Measurements from ENCODE around the gene TMEM97.

The TMEM97 gene

DNA sequence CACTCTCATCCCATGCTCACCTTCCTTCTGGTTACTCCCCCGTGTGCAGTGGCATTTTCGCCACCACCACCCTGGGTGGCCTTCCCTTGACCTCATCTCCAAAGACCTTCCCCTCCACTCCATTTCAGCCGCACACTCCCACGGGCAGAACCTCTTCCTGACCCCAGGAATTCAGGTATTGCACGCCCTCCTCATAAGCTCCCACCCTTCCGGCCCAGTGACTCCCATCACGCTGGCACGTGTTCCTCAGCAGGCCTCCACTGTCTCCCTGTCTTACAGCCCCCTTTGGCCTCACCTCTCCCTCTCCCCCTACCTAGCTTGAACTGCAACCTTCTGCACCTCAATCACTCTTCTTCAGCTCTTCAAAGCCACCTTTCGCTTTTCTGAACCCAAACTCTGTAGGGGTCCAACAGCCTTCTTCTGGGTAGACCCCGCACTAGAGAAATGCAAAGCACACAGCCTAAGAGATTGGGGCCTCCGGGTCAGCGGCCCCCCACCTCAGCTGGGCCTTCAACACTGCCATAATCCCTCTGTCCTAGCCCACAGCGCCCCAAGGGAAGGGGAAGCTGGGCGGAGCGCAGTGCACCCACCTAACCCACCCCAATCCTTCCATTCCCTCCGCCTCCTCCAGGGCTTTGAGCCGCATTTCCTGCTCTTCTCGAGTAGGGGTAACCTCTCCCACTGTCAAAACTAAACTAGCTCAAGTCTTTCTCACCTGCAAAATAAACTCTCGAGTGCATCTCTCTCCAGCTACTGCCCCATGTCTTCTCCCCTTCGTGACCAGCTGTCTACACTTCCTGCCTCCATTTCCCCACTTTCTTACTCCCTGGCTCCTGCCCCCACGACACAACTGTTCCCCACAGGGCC is 1.7 kb upstream of the TMEM97 start:
- DNase-seq = no peak

DNA sequence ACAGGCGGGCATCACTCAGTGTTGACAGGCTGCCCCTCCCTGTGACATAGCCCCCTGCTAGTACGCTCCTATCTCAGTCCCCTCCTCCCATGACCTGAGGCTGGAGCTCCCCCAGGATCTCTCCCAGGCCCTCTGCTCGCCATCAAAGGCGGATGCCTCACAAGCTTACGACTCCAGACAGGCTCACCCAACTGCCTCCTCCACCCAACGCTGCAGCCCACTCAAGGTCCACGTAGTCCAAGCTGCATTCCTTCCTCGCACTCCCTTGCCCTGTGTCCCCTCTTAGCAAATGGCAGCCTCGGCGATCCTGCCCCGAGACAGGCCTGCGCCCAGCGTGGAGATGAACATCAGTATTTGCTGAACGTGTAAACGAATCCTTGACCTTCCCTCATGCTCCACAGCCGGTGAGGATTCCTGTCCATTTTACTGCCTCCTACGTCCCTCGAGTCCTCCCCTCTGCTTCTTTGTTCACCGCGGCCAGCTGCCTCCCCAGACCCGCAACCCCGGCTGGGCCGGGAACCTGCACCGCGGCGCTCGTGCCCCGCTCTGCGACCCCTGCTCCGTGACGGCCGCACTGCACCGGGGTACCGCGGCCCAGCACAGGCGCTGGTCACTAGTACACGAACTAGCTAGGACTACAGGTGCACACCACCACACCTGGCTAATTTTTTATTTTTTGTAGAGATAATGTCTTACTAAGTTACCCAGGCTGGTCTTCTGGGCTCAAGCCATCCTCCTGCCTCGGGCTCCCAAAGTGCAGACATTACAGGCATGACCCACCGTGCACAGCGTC is 838 bp upstream of the TMEM97 start:
- no peak for DNase-seq

DNA sequence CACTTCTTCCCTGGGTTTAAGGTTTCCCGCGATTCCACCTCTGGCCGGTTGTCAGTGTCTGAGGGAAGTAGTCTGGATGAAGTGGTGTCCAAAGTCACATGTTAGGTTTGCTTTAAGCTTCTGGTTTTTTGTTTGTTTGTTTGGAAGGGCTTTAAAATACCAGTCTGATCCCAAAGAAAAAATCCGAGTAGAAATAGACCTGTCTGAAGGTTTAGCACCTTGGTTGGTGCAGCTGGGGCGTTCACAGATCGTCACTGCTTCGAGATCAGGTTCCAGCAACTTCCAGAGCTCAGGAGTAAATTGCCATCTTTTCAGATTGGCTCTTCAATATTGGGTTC is 567 bp downstream of the TMEM97 start:
- DNase-seq = no peak

DNA sequence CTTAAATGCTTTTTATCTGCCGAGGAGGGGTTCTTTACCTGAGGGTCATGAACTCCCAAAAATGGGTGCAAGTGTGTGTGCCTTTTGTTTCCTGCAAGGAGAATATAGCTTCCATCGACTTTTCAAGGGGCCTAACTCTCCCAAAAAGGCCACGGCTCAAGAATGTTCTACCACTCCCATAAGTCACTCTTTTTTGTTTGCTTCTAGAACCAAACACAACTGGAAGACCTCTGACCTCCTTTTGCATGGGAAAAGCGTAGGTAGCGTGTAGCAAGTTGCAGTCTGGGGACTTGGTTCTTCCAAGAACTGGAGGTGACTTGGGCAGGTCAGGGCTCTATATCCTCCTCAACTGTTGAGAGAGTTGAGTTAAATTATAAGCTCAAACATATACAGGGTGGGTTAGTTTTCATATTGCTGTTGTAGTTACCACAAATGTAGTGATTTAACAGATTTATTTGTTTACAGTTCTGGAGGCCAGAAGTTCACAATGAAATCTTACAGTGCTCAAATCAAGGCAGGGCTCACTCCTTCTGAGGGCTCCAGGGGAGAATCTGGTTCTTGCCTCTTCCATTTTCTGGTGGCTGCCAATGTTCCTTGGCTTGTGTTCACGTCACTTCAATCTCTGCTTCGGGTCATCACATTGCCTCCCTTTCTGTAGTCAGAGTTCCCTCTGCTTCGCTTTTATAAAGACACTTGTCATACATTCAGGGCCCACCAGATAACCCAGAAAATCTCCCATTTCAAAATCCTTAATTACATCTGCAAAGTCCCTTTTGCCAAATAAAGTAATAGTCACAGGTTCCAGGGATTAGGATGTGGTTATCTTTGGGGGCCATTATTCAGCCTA is 1.4 kb downstream of the TMEM97 start:
- DNase-seq = no peak

DNA sequence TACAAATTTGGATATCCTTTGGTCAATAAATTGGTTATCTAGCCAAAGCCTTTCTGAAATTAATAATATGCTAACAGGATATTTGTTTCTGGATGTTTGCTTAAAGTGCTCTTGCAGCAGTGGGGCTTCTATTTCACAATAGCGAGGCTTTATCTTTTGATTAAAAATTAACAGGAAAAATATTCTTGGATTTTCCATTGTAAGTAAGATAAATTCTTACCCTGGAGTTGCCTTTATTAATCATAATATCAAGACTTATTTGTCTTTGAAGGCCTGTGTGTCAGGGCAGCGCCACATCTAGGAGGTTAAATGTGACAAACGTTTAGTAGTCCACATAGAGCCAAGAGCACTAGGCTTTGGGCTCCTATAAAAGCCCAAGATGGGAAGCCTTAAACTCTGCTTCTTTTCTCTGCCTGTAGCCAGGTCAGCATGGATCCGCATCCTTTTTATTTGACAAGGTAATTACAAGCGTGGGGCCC is 5.3 kb downstream of the TMEM97 start:
- DNase-seq = no peak

DNA sequence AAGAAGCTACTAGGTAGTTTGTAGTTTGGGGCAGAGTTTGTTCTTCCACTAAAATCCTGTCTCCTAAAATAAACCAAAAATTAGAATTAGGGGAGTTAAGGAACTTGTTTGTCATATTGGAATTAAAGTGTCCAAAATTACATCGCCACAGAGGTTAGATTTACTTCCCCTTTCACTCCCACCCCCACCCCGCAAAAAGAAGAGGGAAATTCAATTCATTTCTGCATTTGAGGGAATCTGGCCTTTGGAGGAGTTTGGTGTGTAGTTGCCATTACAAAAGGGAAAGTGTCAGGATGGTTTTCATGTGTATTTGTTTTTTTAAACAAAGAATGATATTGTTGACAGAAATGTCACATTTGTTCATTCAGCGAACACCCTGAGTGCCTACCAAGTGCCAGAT is 5.8 kb downstream of the TMEM97 start:
- DNase-seq = no peak

DNA sequence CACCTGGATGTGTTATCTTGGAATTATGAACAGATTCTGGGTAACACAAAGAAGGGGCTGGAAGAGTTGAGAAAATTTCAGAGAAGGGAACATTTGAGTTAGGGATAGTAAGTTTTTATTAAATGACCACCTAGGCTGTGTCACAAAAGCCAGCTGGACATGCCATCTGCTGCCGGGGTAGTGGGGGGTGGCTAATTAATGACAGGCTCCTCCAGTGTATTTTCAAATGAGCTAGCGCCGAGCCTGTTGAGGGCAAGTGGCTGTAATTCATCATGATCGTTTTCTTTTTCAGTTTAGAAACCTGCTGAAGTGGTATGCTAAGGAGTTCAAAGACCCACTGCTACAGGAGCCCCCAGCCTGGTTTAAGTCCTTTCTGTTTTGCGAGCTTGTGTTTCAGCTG is 6.2 kb downstream of the TMEM97 start:
- no peak for DNase-seq

DNA sequence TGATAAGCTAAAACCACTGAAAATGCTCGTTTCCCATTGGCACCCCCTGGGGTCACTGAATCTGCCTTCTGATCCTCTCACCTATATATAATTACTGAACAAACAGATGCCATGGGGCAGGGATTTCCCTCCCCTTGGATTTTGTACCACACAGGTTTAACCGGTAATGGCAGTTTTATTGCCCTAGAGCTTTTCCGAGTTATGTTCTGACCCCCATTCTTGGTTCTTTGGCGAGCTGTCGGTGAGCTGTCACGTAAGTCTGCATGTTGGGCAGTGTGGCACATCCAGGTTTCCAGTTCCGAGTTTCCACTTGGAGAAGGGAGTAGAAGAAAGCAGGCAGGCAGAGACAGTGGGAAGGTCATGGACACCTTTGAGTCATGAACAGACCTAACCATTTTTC is 7.1 kb downstream of the TMEM97 start:
- DNase-seq = no peak

DNA sequence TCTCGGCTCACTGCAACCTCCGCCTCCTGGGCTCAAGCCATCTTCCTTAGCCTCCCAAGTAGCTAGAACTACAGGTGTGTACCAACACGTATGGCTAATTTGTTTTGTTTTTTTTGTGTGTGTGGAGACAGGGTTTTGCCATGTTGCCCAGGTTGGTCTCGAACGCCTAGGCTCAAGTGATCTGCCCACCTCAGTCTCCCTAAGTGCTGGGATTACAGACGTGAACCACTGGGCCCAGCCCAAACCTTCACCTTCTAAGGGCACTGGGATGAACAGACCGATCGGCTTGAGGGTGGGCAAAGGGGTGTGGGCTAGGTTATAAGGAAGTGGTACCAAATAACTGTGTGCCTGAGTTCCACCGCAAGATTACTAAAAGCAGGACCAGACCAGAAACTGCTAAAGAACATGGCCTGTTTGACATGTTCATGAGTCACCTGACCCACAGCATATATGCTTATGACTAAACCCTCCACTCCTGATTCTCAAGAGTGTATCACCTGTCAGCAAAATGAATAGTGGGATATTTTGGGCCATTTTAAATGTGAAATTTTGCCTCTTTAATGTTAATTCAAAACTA is 8.1 kb downstream of the TMEM97 start:
- DNase-seq = no peak

DNA sequence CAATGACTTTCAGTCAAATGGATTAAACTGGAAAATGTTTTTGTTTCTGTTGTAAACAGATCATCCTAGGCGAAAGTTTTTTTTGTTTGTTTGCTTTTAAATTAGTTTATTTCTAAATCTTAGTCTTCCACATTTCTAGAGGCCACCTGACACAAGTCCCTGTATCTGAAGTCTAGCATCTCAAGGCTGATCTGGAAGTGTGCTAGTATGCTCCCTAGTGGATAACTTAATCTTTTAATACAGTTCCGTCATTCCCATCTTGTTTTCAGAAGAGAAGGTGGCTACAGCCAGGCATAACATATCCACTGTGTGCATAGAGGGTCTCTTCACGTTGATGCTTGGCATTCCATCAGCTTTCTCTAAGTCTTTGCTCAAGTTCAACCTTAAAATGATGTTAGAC is 8.7 kb downstream of the TMEM97 start:
- DNase-seq = no peak

DNA sequence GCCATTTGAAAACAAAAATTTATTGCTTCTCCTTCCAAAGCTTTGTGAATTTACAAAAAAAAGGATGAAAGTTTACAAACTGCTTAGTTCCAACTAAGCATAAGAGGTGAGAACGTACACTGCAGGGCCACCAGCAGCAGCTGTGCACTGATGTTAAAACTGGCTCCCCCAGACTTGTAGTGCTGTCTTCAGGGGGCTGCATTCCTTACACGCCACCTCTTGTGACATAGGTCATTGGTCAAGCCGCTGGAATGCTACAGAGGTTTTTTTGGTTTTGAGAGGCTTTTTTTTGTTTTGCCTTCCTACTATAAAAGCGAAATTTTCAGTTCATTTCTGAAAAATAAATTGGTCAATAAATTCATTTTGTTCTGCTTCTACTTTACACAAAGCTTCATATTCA is 9.3 kb downstream of the TMEM97 start:
- peak; percentile 45 for DNase-seq

DNA sequence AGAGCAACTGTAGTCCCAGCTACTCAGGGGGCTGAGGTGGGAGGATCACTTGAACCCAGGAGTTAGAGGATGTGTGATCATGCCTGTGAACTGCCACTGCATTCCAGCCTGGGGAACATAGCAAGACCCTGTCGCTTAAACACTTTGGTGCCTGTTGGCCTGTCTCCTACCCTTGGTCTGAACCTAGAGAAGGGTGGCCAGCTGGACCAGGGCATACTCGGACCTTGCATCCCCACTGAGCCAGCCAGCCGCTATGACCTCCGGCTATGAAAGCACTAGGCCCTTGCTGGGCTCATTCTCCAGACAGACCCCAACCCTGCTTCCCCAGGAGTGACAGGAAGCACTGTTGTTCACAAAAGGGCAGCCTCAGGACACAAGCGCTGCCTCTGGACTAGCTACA is 11.7 kb downstream of the TMEM97 start:
- no peak for DNase-seq

DNA sequence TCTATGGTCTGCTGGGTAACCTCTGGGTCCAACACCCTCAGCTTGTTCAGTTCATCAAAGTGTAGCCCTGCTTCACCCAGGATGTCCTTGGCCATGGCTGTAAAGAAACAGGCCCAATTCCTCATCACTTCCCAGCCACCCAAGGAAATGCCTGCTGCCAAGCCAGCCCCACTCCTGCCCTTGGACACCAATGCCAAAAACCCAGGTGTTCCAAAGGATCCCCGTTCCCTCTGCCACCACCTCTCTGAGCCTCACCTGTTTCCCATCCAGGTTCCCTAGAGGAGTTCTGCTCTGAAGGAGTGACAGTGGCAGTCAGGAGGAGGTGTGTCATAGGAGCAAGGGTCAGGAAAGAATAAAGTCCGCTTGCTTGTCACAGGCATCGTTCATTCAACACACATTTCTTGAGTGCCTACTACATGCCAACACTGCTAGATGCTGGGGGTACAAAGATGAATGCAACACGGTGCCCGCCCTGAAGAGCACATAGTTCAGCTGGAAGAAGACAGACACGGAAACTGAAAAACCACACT is 13.0 kb downstream of the TMEM97 start:
- DNase-seq = no peak

DNA sequence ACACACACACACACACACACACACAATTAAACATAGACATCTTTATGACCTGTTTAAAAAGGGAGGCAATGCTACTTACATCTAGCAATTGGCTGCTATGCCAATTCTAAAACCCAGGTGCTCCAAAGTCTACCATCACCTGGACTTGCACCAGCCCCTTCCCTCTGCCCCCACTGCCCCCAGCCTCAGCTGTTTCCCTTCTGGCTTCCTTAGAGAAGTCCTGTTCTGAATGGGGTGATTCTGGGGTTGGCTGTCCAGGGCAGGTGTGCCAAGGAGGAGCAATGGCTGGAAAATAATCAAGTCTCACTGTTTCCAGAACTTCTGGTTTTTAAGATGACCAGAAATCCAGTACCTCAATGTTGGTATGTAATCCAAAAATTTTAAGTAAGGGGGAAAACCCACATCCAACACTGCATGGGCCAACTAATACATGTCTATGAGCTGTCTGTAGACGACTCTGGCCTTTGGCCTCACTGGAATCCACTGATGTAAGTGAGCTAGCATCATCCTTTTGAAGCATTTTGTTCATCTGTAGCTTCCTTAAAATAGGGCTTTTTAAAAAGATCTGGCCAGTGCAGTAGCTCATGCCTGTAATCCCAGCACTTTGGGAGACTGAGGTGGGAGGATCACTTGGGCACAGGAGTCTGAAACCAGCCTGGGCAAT is 14.2 kb downstream of the TMEM97 start:
- DNase-seq = no peak

DNA sequence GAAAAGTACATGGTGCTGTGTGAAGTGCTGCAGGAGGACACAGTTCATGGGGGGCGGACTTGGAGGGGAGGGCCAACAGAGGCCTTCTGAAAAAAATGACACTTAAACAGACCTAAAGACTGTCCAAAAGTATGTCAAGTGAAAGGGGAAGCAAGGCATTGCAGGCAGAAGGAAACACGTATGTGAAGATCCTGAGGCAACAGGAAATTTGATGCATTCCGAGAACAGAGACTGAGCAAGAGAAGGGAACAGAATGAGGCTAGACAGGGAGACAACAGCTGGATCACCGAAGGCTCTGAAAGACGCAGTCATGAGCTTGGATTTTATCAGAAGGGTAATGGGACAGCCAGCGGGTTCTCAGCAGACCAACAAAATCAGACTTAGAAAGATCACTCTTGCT is 15.2 kb downstream of the TMEM97 start:
- DNase-seq = no peak

DNA sequence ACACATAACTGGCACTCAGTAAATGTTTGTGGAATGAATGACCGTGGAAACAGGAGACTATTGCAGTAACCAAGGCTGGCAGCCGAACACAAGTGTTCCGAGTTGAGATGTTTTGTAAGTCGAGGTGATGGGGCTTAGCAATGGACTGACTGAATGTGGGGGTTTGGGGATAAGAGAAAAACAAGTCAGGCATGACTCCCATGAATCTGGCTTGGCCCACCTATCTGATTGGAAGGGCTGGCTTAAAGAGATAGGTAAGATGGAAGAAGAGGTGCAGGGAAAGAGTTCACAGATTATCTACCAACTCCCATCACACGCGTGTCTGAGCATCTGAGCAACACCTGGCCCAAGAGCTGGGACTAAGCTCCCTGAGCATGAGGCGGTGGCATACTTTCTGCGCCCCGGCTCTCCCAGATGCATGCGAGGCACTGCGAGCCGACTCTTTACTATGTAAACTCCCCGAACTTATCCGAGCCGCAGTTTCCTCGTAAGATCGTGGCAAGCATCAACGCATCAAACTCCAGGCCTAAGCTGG is 15.7 kb downstream of the TMEM97 start:
- no peak for DNase-seq

DNA sequence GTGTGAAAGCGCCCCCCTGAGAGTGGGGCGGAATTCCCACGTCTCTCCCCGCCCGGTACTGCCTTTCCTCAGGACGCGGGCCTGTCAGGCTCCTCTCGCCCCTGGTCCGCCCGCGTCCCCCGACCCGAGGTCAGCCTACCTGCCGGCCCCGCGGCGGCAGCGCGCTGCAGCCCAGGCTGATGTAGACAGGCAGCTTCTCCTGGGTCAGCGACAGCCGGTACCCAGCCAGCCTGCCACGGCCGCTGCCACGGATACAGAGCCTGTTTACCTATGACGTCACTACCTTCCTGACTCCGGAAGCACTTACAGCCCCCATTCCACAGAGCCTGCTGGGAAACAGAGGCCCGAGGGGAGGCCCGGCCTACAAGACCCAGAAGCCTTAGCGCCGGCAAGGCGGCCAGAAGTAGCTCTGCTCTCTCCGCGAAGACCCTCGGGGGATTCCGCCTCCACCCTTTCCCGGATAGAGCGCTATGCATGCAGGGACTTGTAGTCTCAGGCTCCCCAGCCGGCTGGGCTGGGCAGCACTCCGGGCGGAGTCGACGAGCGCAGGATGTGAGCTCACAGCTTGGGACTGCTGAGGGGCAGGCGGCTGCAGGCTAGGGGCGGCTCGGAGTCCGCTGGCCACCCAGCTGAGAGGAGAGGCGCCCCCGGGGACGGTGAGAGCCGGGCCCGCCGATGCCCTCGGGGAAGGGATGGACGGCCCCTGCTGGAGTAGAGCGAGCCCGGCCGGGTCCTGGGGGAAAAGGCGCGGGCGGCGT is 16.4 kb downstream of the TMEM97 start, which contains the start of the genes IFT20 and TNFAIP1:
Gene IFT20, minus strand, starts transcription at position 272 of the 758 bp plus-strand sequence. CDS start 3,487 bp downstream, outside the sequence.
Gene TNFAIP1, plus strand, starts transcription at position 561 of the 758 bp plus-strand sequence. CDS start 3,761 bp downstream, outside the sequence.
- peak; percentile 100 for DNase-seq

DNA sequence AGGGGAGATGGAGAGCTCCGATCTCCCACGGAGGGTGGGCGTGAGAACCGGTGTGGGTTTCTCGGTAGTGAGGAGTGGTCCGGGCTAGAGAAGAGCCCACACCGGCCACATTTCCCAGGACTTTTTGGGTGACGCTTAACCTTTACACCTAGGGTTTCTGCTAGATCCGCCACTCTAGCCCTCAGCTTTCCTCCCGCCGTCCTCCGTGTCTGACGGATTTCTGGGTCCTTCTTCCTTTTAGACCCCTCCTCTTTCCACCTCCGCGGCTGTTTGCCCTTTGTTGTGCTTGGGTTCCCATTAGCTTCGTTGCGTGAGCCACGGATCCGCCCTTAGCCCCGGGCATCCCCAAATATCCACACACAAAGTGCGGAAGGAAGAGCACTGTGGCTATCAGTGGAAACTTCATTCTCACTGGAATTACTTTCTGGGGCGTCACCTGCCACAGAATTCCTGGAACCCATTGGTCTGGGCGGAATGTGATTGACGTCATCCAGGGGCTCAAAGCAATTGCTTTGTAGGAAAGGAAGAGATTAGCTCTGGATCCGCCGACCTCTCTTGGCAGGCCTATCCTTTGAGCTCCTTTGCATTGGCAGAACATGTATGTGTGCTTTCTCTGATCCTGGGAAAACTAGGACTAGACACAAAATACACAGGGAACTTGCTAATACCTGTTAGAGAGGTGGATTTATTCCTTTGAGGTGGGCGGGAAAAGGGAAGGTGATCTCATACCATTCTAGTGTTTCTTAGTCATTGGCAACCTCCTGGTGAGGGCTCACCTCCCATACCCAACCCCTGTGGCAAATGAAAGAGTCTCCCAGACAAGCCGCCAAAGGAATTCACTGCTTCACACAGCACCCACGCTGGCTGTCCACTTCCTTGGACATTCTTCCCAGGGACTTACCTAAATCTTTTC is 17.2 kb downstream of the TMEM97 start:
- DNase-seq = peak; percentile 89

DNA sequence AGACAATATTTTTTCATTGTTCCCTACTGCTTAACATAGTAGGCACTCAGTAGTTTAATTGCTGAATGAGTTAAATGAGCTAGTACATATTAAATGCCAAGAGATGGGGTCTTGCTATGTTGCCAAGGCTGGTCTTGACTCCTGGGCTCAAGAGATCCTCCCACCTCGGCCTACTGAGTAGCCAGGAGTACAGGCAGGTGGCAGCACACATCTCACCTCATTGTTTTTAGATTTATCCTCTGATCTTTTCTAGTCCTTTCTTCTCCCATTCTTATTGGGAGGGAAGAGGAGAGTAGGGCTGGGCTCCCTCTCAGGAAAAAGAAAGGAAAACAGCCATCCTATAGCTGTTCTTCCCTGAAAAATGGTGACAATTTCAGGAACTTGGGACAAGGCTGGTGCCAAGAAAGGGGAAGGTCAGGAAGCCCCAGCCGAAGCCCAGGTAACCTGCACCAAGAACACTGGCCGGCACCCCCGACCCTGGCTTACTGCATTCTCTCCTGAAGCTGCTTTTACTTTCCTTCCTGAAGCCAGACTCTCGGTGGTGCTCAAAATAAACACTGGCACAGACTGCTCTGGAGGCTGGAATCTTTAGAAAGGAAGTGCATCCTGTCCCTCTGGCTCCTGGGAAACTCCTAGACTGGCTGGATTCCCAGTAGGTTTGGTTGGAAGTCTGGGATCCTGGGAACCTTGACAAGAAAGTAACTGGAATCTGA is 19.2 kb downstream of the TMEM97 start:
- peak; percentile 72 for DNase-seq

Measured in fibroblast of upper back skin (primary cell).